Fibroblast of pulmonary artery (primary cell): ENCODE data around the gene TEX10.

Source experiments
- DNase-seq: peaks from one replicate; pipeline ENCODE4 v3.0.0-alpha.2; 2010; ENCODE audit warnings: low read depth
- H3K4me3 ChIP-seq: replicated peaks from 2 replicates; pipeline ENCODE4 v1.5.1; 2011; ENCODE audit warnings: low read depth, mild to moderate bottlenecking, control low read depth, low read length, moderate library complexity
- TF ChIP-seq, protein P1 (sequence below): IDR thresholded peaks from 2 replicates; pipeline ENCODE4 v1.5.1; 2011; ENCODE audit warnings: mild to moderate bottlenecking, control low read depth, low read length, inconsistent platforms; ENCODE audit errors: missing control alignments

TEX10 gene

DNA sequence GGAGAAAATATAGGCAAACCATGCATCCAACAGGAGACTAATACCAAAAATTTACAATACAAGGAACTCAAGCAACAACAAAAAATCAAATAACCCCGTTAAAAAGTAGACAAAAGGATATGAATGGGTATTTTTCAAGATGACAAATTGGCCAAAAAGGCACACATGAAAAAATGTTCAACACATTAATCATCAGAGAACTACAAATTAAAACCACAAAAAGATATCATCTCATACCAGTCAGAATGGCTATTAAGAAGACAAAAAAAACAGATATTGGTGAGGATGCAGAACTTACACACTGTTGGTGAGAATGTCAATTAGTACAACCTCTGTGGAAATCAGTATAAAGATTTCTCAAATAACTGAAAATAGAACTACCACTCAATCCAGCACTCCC is 35.0 kb downstream of the TEX10 start:
- no peak overlapping the region for H3K4me3 ChIP-seq
- DNase-seq = peak; percentile 28
- TF ChIP-seq, protein P1, sequence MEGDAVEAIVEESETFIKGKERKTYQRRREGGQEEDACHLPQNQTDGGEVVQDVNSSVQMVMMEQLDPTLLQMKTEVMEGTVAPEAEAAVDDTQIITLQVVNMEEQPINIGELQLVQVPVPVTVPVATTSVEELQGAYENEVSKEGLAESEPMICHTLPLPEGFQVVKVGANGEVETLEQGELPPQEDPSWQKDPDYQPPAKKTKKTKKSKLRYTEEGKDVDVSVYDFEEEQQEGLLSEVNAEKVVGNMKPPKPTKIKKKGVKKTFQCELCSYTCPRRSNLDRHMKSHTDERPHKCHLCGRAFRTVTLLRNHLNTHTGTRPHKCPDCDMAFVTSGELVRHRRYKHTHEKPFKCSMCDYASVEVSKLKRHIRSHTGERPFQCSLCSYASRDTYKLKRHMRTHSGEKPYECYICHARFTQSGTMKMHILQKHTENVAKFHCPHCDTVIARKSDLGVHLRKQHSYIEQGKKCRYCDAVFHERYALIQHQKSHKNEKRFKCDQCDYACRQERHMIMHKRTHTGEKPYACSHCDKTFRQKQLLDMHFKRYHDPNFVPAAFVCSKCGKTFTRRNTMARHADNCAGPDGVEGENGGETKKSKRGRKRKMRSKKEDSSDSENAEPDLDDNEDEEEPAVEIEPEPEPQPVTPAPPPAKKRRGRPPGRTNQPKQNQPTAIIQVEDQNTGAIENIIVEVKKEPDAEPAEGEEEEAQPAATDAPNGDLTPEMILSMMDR = no peak

DNA sequence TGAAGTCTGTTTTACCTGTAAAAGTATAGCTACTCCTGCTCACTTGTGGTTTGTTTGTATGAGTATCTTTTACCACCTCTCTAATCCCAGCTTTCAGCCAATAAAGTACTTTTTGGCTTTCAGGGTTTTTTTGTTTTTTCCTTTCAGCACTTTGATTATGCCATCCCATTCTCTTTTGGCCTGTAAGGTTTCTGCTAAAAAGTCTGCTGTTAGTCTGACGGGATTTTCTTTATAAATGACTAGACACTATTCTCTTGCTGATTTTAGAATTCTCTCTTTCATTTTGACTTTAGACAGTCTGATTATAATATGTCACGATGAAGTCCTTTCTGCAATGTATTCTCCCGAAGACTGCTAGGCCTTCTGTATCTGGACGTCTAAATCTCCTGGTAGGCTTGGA is 37.2 kb downstream of the TEX10 start:
- DNase-seq = no peak
- TF ChIP-seq, protein P1 = no peak
- no peak overlapping the region for H3K4me3 ChIP-seq

DNA sequence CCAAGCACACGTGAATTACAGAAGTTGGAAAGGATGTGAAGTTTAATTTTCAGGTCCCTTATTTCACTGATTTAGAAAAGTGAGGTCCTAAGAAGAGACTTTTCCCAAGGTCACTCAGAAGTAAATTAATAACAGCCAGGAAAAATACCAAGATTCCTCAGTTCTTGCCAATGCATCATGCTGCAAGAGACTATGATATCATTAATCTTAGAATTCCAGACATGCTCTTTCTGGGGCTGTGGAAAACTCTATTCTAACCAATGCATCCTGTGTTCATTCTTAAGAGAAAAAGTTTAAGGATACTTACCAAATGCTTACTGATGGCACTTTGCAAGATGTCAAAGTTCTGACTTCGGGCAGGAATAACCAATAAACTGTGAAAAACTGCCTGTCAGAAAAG is 42.8 kb downstream of the TEX10 start:
- peak; percentile 8 for DNase-seq

DNA sequence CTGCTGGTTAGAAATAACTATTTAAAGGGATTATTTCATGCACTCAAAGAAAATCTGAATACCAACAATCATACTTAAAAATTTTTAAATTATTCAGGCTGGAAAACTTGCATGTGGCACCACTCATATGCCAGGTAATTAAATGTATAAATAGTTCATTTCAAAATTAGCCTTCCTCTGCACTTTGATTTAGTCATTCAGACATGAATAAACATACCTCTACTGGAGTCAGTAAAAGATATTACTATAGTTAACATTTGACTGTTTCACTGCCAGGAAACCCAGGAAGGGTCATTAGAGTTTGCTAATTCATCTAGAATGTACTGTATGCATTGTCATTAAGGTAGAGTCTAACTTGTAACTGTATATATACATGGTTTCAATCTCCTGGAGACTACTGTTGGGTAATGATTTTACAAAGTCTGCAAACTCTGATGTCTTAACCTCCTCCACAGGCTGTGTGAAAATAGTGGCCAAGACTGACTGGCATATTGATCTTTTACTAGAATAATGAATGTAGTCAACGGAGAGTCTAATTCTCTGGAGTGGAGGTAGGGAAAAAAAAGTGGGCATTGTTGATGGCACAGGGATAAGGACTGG is 43.7 kb downstream of the TEX10 start:
- TF ChIP-seq, protein P1 = no peak
- H3K4me3 ChIP-seq = no peak overlapping the region
- no peak for DNase-seq

More for the DNA sequence above, 42.8 kb downstream of the TEX10 start:
- TF ChIP-seq, protein P1 = no peak
- H3K4me3 ChIP-seq = no peak overlapping the region

DNA sequence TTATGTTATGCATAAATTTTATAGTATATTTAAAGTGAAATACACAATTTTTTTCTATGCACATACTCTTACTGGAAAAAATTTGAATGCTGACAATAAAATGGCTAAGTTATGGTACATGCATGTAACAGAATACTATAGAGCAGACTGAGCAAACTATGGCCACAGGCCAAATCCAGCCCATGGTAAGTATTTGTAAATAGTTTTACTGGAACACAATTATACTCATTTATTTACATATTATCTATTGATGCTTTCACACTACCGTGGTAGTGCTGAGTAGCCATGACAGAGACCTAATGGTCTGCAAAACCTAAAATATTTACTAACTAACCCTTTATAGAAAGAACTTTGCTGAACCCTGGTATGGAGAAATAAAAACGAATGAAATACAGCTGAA is 45.7 kb downstream of the TEX10 start:
- TF ChIP-seq, protein P1 = no peak
- H3K4me3 ChIP-seq = no peak overlapping the region
- DNase-seq = no peak

DNA sequence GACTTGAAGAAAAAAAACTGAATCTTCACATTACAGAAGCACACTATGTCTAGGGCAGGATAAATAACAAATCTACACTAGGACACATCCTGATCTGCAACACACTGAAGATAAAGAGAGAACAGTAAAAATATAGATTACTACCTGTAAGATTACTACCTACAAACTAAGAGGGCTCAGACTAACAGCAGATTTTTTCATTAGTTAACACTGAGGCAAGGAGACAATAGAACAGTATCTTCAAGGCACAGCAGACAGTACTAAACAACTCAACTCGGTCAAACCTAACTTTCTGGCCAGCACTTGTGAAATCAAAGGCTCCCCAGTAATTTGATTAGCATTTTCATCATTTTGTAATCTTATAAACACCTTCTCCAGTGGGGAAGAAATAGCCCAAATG is 46.5 kb downstream of the TEX10 start:
- TF ChIP-seq, protein P1 = no peak
- H3K4me3 ChIP-seq = no peak overlapping the region
- DNase-seq = no peak

DNA sequence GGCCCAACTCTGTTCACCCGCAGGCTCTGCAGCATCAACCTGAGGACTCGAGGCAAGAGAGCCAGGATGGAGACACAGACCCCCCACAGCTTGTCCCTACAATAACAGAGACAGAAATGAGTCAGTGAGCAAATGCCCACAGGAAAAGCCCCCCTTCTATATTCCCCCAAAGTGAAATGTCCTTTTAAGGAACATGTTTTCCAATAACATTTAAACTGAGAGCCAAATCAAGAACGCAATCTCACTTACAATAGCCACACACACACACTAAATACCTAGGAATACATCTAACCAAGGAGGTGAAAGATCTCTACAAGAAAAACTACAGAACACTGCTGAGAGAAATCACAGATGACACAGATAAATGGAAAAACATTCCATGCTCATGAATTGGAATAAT is 49.0 kb downstream of the TEX10 start:
- TF ChIP-seq, protein P1 = no peak
- H3K4me3 ChIP-seq = no peak overlapping the region
- no peak for DNase-seq
